Measurements from ENCODE around the gene TMPO.
"Not testable (repeated sequence)": the region's sequence is repeated elsewhere in the genome, so short reads cannot be mapped to it uniquely, and the experiment has no call there.

The TMPO gene

GRCh38 chr12:98578821-98579220 lies 63.4 kb downstream of the TMPO start:
- no peak for DNase-seq (ENCODE audit: low spot score)

GRCh38 chr12:98579347-98579746 lies 64.0 kb downstream of the TMPO start:
- no peak for DNase-seq (ENCODE audit: low spot score)

GRCh38 chr12:98579835-98580234 lies 64.4 kb downstream of the TMPO start:
- DNase-seq (ENCODE audit: low spot score): no peak

- no peak for DNase-seq (ENCODE audit: low spot score)
Observed at GRCh38 chr12:98580695-98581094, 65.3 kb downstream of the TMPO start.

- no peak for DNase-seq (ENCODE audit: low spot score)
Observed at GRCh38 chr12:98581101-98581500, 65.7 kb downstream of the TMPO start.

GRCh38 chr12:98582093-98582492 lies 66.7 kb downstream of the TMPO start:
- DNase-seq (ENCODE audit: low spot score): no peak

- DNase-seq (ENCODE audit: low spot score): no peak
Observed at GRCh38 chr12:98587084-98587483, 71.7 kb downstream of the TMPO start.

- no peak for DNase-seq (ENCODE audit: low spot score)
Observed at GRCh38 chr12:98591209-98591608, 75.8 kb downstream of the TMPO start.

GRCh38 chr12:98592825-98593322 lies 77.5 kb downstream of the TMPO start:
- DNase-seq (ENCODE audit: low spot score): peak; percentile 16

- DNase-seq (ENCODE audit: low spot score): peak; percentile 85
Observed at GRCh38 chr12:98593351-98594049, 78.1 kb downstream of the TMPO start, which contains the start of gene SLC25A3. SLC25A3 (plus strand) TSS chr12:98593686; CDS start chr12:98593979, 293 bp downstream.

- DNase-seq (ENCODE audit: low spot score): no peak
Observed at GRCh38 chr12:98594050-98594835, 78.9 kb downstream of the TMPO start.

GRCh38 chr12:98595243-98595988 lies 80.0 kb downstream of the TMPO start:
- no peak for DNase-seq (ENCODE audit: low spot score)

GRCh38 chr12:98597313-98597712 lies 81.9 kb downstream of the TMPO start:
- not testable (repeated sequence) for DNase-seq (ENCODE audit: low spot score)

Data from HuH-7 (cell line).